ENCODE measurements around the gene BARX1.

Gene BARX1

GRCh38 chr9:93917121-93917853 lies 37.9 kb downstream of the BARX1 start:
- no peak for DNase-seq (ENCODE audit: low read depth)

GRCh38 chr9:93916358-93916757 lies 38.8 kb downstream of the BARX1 start:
- DNase-seq (ENCODE audit: low read depth): no peak

DNA sequence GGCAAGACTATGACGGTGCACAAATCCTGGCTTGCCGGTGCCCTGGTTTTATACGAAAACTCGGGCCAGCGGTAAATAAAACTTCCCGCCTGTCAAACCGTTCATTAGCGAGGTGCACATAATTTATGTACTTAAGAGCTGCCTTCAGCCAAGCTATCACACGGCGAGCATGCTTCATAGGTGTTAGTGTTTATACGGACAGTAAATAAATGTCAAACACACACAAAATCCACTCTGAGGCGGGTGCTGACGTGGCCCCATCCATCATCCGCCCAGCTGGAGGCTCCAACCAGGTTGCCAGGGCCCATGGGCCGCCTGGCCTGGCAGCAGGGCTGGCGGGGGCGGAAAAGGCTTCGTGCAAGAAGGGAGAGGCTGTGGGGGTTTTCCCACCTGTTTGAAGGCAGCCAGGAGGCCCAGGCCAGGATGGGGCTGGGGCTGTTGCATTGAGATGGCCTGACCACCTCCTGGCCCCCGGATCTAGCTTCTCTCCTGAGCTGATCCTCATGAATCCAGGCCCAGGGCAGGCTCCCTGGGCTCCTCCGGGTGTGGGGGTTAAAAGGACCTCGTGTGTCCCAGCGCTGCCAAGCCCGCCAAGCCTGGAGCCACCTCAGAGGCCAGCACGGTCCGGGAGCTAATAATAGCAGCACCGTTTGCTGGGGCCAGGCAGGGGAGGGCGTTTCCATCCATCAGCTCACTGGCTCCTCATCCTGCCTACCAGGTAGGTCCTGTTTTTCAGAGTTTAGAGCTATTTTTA lies 43.2 kb downstream of the BARX1 start:
- DNase-seq (ENCODE audit: low read depth): no peak

- no peak for DNase-seq (ENCODE audit: low read depth)
Measured at GRCh38 chr9:93911136-93911745, 43.9 kb downstream of the BARX1 start.

DNA sequence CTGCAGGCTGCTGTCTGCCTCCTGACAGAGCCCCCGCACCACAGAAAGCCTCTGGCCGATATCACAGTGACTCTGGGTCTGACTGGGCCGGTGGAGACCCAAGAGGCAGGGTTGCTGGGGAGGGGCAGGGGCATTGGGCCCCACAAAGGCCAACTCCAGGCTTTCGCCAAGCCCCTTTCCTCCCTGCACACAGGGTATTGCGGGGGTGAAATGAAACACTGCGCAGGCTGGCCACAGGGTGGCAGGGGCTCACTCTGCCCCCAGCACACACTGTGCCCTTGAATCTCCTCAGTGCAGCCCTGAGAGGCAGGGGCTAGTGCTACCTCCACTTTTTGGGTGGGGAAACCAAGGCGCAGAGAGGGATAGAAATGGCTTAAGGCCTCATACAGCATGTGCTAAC lies 44.6 kb downstream of the BARX1 start:
- no peak for DNase-seq (ENCODE audit: low read depth)

- no peak for DNase-seq (ENCODE audit: low read depth)
Measured at GRCh38 chr9:93910196-93910595, 45.0 kb downstream of the BARX1 start.

DNA sequence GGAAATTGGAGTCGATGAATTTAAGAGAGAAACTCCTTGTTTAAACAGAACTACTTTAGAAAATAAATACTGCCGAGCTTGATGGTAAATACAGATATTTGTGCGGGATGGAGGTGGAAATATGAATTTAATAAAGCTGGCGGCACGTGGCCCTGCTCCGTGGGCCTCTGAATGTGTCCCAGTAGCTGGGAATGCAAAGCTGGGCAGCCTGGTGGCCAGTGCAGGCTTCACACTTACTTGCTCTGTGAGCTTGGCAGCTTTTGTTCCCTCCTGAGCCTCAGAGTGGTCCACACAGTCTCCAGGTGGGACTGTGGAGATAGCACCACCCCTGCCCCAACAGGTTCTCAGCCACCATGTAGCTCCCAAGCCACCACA lies 45.9 kb downstream of the BARX1 start:
- no peak for DNase-seq (ENCODE audit: low read depth)

- no peak for DNase-seq (ENCODE audit: low read depth)
Measured at GRCh38 chr9:93908591-93909241, 46.4 kb downstream of the BARX1 start.

DNA sequence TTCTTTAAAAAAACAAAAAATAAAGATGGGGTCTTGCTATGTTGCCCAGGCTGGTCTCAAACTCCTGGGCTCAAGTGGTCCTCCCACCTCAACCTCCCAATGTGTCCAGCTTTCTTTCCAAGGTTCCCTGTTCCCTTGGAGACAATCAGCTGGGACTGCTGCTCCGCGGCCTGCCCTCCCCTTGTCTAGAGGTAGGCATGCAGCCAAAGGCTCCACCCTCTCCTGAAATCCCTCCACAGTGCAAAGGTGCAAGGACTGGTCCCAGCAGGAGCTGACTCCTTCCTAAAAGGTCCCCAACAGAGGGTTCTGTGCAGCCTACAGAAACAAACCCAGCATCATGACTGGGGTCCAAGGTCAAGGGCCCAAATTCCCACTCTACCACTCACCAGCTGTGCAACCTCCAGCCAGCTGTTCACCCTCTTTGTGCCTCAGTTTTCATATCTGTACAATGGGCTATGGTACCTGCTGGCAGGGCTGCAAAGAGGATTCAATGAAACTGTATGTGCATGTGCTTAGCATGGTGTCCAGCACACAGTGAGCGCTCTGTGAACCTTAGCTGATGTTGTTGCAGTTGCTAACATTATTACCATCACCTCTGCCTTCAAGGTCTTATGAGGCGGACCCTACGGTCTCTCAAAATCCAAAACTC lies 47.5 kb downstream of the BARX1 start:
- no peak for DNase-seq (ENCODE audit: low read depth)

DNA sequence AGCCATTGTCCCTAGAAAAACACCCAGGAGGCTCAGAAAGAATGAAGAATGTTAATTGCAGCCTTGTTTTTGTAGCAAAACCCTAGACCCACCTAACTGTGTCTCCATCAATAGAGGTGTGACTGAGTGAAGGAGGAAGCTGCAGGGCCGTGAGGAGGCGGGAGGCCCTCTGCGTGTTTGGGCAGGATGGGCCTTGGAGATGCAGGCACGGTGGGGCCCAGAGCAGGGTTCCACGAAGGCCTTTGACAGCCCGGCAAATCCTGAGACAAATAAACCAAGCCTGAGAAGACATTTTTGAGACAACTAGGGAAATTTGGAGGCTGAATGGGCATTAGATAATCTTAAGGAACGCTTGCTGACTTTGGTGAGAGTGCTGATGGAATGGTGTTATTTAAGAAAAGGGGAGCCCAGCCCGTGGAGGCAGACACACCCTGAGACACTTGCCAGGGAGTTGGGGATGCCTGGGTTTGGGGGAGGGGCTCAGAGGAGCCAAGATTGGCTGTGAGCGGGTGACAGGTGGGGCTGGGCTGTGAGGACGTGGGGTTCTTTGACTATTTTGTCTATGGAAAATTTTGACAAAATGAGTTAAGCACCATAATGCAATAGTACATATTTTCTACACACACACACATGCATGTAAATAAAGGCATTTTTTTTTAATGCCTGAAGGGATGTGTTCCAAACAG lies 48.8 kb downstream of the BARX1 start:
- no peak for DNase-seq (ENCODE audit: low read depth)

DNA sequence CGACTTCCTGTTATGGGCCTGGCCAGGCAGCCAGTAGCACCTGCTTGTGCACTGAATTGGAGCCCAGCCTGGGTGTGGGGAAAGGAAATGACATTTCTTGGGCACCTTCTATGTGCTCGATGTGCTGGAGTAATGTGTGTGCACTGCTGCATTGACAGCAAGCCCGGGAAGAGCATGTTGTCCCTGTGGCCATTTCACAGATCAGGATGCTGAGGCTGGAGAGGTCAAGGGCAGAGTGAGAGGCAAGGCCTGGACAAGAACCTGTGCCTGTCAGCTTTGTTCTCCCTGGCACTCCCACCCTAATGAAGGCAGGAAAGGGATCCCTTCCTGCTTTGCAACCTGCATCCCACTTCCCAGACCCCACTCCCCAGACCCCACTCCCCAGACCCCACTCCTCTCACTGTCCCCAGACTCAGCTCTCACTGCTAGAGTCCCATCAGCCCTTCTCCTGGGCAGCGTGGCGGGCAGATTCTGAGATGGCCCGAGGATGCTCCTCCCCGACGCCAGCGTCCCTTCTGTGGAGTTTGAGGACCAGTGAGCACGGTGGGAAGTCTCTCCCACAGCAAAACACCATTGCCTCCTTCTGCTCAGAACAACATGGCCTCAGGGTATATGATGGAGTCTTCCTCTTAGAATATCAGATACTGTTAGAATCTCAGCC lies 49.6 kb downstream of the BARX1 start:
- DNase-seq (ENCODE audit: low read depth): no peak

DNA sequence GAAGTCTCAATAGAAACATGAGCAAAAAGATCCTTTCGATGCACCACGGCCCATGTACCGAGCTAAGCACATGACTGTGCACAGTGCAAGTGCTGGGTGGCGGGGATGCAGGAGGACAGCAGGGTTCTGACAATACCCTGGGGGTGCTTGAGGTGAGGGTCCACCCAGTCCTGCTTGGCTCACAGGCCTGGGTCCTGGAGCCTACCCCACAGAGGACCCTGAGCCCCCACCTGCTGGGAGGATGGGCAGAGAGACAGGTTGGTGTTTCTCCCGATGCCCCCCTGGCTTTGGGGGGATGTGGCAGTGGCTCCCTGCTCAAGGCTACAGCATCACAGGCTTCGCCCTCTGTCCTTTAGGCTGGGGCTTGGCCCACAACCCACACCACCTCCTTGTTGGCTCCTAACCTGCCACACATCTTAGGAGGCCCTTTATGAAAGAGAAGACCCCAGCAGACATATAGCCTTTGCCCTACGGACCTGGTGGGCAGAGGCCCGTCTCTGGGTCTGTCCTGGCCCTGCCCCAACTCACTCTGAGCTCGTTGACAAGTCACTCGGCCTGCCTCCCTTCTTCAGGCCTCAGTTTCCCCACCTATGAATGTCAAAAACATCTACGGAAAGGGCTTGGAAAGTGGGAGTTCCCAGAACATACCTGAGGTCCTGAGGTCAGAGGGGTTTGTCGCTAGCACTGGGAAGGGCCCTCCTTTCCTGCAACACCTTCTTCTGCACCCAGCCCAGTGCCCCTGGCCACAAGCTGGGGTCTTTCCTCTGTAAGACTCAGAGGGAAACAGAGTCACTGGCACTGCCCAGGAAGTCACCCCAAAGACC lies 50.3 kb downstream of the BARX1 start:
- DNase-seq (ENCODE audit: low read depth): no peak

DNA sequence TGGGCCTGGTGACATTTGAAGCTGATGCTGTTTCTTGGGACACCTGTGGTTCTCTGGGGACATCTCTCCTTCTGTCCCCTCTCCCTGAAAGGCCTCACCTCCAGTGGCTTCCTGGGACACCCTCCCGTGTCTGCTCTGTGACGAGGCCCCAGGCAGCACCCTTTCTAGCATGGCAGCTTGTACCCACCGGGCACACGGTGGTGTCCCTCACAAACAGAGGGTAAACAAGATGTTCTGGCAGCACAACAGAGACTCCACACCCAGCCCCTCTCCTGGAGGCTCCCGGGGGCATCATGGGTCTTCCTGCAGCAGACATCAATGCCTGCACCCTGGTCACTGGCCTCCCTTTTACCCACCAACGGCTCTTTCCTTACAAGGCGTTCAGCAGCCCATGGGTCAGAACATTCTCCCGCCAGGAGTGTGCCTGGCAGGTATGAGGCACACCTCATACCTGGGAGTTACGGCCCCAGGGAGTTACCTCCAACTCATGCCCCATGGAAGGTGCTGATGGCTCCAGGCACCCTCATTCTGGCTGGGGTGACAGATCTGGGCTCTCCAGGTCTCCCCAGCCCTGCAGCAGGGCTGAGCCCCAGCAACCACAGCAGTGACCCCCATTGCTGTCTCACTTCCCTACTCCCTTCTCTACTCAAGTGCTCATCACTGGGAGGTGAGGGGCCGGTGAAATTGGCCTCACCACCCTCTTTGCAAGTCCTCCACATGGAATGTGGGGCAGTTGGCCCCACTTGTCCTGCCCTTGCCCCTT lies 51.1 kb downstream of the BARX1 start:
- DNase-seq (ENCODE audit: low read depth): no peak

DNA sequence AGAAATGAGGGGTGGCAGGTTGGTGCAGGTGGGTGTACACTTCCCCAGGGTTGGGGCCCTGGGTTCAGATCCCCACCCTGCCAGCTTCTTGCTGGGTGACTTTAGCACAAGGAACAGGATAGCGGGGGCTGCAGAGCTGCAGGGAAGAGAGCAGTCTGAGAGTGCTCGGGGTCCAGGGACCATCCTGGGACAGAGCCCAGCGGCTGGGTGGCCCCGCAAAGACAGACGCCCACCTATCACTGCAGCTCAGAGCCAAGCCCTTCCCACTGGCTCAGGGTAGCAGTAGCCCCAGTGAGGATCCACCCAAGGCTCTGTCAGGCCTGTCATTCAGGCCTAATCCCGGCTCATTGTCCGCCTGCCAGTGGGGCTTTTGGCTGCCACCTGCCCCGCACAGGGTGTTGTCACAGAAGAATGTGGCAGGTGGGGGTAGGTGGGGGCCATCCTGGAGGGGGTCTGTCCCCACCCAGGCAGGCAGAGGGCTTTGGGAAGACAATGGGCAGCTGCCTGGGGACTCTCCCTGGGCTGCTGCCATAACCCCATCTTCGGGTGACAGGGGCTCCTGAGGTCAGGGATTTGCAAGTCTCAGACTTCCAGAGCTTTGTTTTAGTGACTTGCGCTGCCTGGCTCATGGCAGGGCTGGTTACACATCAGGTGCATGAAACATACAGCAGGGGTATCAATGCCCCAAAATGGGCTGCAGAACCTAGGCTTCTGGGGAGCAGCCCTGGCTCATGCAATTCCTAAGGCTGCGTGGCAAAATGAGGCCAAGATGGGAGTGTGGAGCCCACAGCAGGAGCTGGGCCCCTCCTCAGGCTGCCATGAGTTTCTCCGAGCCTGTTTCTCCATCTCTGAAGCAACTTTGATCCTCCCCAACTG lies 52.1 kb downstream of the BARX1 start:
- no peak for DNase-seq (ENCODE audit: low read depth)

GRCh38 chr9:93902051-93902779 lies 52.9 kb downstream of the BARX1 start:
- DNase-seq (ENCODE audit: low read depth): no peak

All from activated gamma-delta T cell treated with anti-CD3 and anti-CD28 coated beads, Interleukin-2, amount 50 U/mL, for 16 hours (primary cell).